SK-N-DZ (cell line): ENCODE results near the gene NDOR1. TPM values are rescaled to one million over a fixed set of nuclear protein-coding genes. Genes with fewer than 3 reads are reported as not detected.
A peak's percentile ranks its signal among the peaks of the same experiment; 100 is the strongest.

Source experiments
- DNase-seq: peaks from one replicate; pipeline ENCODE4 v3.0.0-alpha.2; 2015; ENCODE audit warnings: low spot score
- polyA plus RNA-seq, 2 experiments: library from polyadenylated mRNA; depleted of rRNA; stranded (reverse); fragments of >200 nt; gene quantifications; 2 replicates each; pipeline ENCODE4 v1.2.3, GENCODE V29; 2014

The NDOR1 gene
- 11.7 and 19.0 TPM in 2 replicates for polyA plus RNA-seq (2014; cell fraction: cytosol; rRNA removed)
- 89.6 and 124 TPM in 2 replicates for polyA plus RNA-seq (2014; cell fraction: nucleus; rRNA removed)

GRCh38 chr9:137205126-137206069 lies at the start of gene NDOR1, which contains the start of gene TMEM203:
NDOR1 (plus strand) TSS chr9:137205700; CDS start chr9:137205778, 78 bp downstream.
TMEM203 (minus strand) TSS chr9:137205648; CDS start chr9:137205414, 234 bp downstream.
- DNase-seq, result peak; percentile 83

DNA sequence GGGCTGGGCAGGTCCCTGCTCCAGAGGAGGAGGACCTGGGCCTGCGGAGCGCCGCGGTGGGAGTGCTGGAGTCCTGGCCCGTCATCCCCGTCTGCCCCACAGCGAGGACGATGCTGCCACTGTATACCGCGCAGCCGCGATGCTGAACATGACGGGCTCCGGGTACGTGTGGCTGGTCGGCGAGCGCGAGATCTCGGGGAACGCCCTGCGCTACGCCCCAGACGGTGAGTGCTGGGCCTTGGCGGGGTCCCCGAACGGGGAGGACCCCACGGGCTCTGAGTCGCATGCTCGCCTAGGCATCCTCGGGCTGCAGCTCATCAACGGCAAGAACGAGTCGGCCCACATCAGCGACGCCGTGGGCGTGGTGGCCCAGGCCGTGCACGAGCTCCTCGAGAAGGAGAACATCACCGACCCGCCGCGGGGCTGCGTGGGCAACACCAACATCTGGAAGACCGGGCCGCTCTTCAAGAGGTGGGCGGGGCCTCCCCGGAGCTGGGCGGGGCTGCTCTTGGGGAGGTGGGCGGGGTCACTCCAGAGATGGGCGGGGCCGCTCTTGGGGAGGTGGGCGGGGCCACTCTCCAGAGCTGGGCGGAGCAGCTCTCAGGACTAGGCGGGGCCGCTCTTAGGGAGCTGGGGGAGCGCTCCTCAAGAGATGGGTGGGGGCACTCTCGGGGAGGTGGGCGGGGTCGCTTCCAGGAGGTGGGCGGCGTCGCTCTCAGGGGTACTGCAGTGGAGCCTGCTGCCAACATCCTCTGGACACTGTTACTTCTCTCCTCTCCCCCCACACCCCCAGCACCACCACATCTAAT lies 48.7 kb upstream of the NDOR1 start:
- DNase-seq, result no peak

- no peak for DNase-seq
These were observed 47.7 kb upstream of the NDOR1 start for GRCh38 chr9:137157618-137158415.

- DNase-seq, result no peak
These were observed 46.9 kb upstream of the NDOR1 start for GRCh38 chr9:137158625-137159024.

GRCh38 chr9:137159105-137160053 lies 46.1 kb upstream of the NDOR1 start:
- no peak for DNase-seq

DNA sequence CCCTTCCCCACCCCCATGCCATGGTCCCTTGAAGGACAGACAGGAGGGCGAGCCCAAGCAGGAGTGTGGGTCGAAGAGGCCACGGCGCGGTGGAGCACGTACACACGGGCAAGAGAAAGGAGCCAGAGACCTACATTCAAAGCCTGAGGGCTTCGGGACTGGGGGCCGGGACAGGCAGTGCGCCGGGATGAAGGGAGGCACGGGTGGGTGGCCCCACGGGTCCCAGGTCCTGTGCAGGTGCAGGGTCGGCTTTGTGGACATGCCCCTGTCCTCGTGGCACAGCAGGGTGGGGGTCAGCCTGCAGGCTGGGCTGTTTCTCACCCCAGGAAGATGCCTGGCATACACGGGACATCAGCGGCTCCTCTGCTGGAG lies 45.5 kb upstream of the NDOR1 start:
- no peak for DNase-seq

GRCh38 chr9:137160716-137161557 lies 44.6 kb upstream of the NDOR1 start:
- no peak for DNase-seq

GRCh38 chr9:137161558-137162486 lies 43.7 kb upstream of the NDOR1 start:
- DNase-seq, result no peak

GRCh38 chr9:137162505-137163364 lies 42.8 kb upstream of the NDOR1 start:
- no peak for DNase-seq

DNA sequence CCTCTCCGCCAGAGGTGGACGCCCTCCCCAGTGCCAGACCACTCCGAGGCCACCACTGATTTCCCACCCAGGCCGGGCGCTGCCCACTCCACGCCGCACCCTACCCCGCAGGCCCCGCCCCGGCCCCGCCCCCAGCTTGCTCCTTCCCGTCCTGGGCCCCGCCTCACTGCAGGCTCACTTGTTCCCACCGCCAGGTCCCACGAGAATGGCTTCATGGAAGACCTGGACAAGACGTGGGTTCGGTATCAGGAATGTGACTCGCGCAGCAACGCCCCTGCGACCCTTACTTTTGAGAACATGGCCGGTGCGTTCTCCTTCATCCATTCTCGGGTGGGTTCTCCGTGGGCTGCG lies 42.2 kb upstream of the NDOR1 start:
- peak; percentile 45 for DNase-seq

- no peak for DNase-seq
These were observed 41.7 kb upstream of the NDOR1 start for GRCh38 chr9:137163805-137164204.

GRCh38 chr9:137164370-137165249 lies 40.9 kb upstream of the NDOR1 start:
- DNase-seq, result no peak

- DNase-seq, result no peak
These were observed 40.2 kb upstream of the NDOR1 start for GRCh38 chr9:137165250-137165836.

DNA sequence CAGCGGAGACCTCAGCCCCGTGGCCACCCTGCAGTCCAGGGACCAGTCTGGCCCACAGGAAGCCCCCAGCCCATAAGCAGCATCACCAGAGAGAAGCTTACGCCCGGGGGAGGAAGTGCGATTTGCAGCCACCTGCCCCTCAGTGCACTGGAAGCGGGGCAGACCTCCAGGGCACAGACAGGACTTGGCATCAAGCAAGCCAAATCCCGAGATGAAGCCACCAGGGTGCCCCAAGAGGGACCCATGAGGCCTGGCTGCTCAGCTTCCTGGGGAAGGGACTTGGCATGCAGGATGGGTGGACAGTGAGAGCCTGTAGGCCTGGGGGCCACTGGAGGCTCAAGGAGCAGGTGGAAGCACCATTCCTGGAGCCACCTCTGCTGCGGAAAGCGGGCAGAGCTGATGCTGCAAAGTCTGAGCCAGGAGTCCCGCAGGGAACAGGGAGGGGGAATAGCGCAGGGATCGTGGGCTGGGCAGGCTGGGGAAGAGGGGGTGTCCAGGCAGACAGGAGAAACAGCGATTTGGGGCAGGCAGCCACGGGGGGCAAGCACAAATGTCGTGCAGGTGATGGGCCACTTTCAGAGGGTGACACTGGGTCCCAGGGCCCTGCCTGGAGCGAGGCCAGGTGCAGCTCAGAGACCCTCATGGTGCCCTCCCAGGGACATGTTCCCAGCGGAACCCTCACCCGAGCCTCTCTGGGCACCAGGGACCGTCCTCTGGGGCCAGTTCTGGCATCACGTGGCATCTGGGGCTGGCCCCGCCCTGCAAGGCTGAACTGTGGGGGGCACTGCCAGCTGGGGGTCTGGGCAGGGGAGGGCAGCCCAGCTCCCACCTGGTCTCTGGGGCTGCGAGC lies 38.9 kb upstream of the NDOR1 start:
- no peak for DNase-seq

GRCh38 chr9:137167277-137167746 lies 38.2 kb upstream of the NDOR1 start:
- no peak for DNase-seq
